Activated CD8-positive, alpha-beta T cell treated with anti-CD3 and anti-CD28 coated beads for 36 hours (primary cell): Measurements from ENCODE around the gene DOK5. TPM values are rescaled to one million over a fixed set of nuclear protein-coding genes. Genes with fewer than 3 reads are reported as not detected.

ENCODE experiments used
- ATAC-seq: fragments of 200-7000 bp; cut with Tn5 transposase; one replicate; pipeline ENCODE4 v1.10.0; 2021; ENCODE audit warnings: mild to moderate bottlenecking, moderate library complexity
- CTCF ChIA-PET: fragments of 350-600 bp; sonication (Branson Sonifier 250); formaldehyde crosslinking; loops from one replicate; lab custom pipeline; 2021; ENCODE audit warnings: antibody characterized with exemption; lab: Charles Lee
- POLR2A ChIA-PET: fragments of 350-600 bp; sonication (Branson Sonifier 250); formaldehyde crosslinking; loops from one replicate; lab custom pipeline; 2021; ENCODE audit warnings: antibody characterized with exemption; lab: Charles Lee
- DNase-seq: peaks from one replicate; pipeline ENCODE4 v3.0.0-alpha.2; 2020
- H3K27ac Mint-ChIP-seq: one replicate; pipeline ENCODE4 v1.8.0; 2021; ENCODE audit warnings: mild to moderate bottlenecking, mixed read lengths
- H3K27me3 Mint-ChIP-seq: one replicate; pipeline ENCODE4 v1.8.0; 2021; ENCODE audit warnings: mixed read lengths
- H3K36me3 Mint-ChIP-seq: one replicate; pipeline ENCODE4 v1.8.0; 2021; ENCODE audit warnings: low read depth, mixed read lengths
- H3K4me1 Mint-ChIP-seq: one replicate; pipeline ENCODE4 v1.8.0; 2021; ENCODE audit warnings: low read depth, mixed read lengths
- H3K4me3 Mint-ChIP-seq: one replicate; pipeline ENCODE4 v1.8.0; 2021; ENCODE audit warnings: mild to moderate bottlenecking, moderate library complexity, mixed read lengths
- H3K9me3 Mint-ChIP-seq: one replicate; pipeline ENCODE4 v1.8.0; 2021; ENCODE audit warnings: mixed read lengths
- CTCF ChIP-seq: fragments of 200-600 bp; IDR thresholded peaks from one replicate; pipeline ENCODE4 v1.8.0; 2022; ENCODE audit warnings: antibody characterized with exemption, mild to moderate bottlenecking
- intact Hi-C: fragments of 100-400 bp; cut with micrococcal nuclease; formaldehyde crosslinking; loops from one replicate; pipeline ENCODE4 v1.10.0; 2022
- total RNA-seq, 2 experiments: library from RNA; stranded (reverse); gene quantifications; one replicate each; pipeline ENCODE4 v1.2.3, GENCODE V29; 2021

Gene DOK5
- total RNA-seq, 2 experiments from 2014 or later, result 1.3 to 1.4 TPM

DNA sequence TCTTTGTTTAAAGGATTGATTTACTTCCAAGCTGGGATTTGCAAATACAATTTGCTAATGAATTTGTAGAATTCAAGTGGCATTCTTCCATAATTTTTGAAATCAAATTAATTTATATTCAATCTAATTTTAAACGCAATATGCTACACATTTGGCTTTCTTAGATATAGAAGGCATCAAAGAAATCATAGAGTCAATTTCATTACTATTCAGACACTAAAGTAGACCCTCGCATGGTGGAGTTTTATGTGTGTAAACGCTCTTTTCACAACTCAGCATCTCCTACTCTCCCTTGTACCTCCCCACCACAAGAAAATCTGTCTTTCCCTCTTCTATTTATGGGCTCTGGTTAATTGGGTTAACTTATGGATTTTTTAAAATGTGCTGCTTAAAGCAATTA, 144.3 kb downstream of the DOK5 start:
- ChIA-PET POLR2A (no interaction called here), CTCF (no interaction called here)
- intact Hi-C loops, result no loop called here
- Mint-ChIP-seq H3K27ac (no peak overlapping the region), H3K4me3 (no peak overlapping the region), H3K9me3 (no peaks in the 10 kb centered on the region), H3K27me3 (peaks cover 4% of the 10 kb centered on the region), H3K36me3 (no peaks in the 10 kb centered on the region), H3K4me1 (no peaks in the 10 kb centered on the region)
- DNase-seq (no peak), ATAC-seq (no peak)
- no peak for TF ChIP-seq CTCF

DNA sequence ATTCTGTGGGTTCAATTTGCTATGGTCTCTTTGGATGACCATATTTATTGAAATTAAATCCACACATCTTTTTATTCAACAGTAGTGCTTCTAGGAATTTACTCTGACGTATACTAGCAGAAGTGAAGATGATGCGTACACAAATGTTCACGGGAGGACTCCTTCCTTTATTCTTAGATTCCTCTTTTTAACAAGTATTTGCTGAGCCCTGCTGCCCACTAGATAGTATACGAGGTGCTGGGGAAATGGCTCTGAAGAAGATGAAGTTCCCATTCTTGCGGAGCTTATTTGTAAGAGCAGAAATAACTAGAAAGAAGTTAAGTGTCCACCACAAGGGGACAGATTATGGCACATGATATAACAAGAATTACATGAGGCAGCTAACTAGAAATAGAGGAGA, 145.2 kb downstream of the DOK5 start:
- Mint-ChIP-seq H3K36me3 (no peaks in the 10 kb centered on the region), H3K4me1 (no peaks in the 10 kb centered on the region), H3K27ac (no peak overlapping the region), H3K4me3 (no peak overlapping the region), H3K9me3 (no peaks in the 10 kb centered on the region), H3K27me3 (peaks cover 6% of the 10 kb centered on the region)
- ATAC-seq (no peak), DNase-seq (no peak)
- POLR2A ChIA-PET, result no interaction called here
- intact Hi-C loops, result no loop called here
- CTCF ChIA-PET, result no interaction called here
- no peak for TF ChIP-seq CTCF

- ChIA-PET CTCF (interaction anchor here (0.8 kb wide), 1 partner anchor 17 kb away, joined by 3 read pairs; no protein-coding TSS in a partner anchor), POLR2A (interaction anchor here (0.6 kb wide), 1 partner anchor 175 kb away, joined by 3 read pairs; no protein-coding TSS in a partner anchor)
- no peaks in the 10 kb centered on the region for H3K4me1 Mint-ChIP-seq
- no peak for TF ChIP-seq CTCF
- H3K27me3 Mint-ChIP-seq, result peaks cover 7% of the 10 kb centered on the region
- H3K36me3 Mint-ChIP-seq, result no peaks in the 10 kb centered on the region
- ATAC-seq, result no peak
- DNase-seq, result no peak
- no peak overlapping the region for H3K27ac Mint-ChIP-seq
- intact Hi-C loops, result no loop called here
- H3K4me3 Mint-ChIP-seq, result no peak overlapping the region
- H3K9me3 Mint-ChIP-seq, result no peaks in the 10 kb centered on the region
These were observed 147.2 kb downstream of the DOK5 start for GRCh38 chr20:54622333-54623295.

- no peak overlapping the region for H3K27ac Mint-ChIP-seq
- H3K9me3 Mint-ChIP-seq, result no peaks in the 10 kb centered on the region
- intact Hi-C loops, result no loop called here
- no peak for DNase-seq
- peaks cover 6% of the 10 kb centered on the region for H3K27me3 Mint-ChIP-seq
- H3K4me1 Mint-ChIP-seq, result no peaks in the 10 kb centered on the region
- no peak overlapping the region for H3K4me3 Mint-ChIP-seq
- no peak for ATAC-seq
- CTCF ChIA-PET, result no interaction called here
- TF ChIP-seq CTCF, result no peak
- POLR2A ChIA-PET, result no interaction called here
- H3K36me3 Mint-ChIP-seq, result no peaks in the 10 kb centered on the region
These were observed 148.7 kb downstream of the DOK5 start for GRCh38 chr20:54623991-54624569.
